ENCODE results near the gene MRPS6. TPM values are rescaled to one million over a fixed set of nuclear protein-coding genes. Genes with fewer than 3 reads are reported as not detected.
A peak's percentile ranks its signal among the peaks of the same experiment; 100 is the strongest.

Gene MRPS6
- total RNA-seq: 9.4 and 33.8 TPM in 2 replicates

GRCh38 chr21:34073032-34073748, at the start of gene MRPS6, which contains the start of gene SLC5A3:
Gene MRPS6 (plus strand): TSS chr21:34073578. CDS start chr21:34073701, 123 bp downstream.
Gene SLC5A3 (plus strand): TSS chr21:34073578. CDS start chr21:34095199, 21,621 bp downstream.
- peak; percentile 49 for DNase-seq (ENCODE audit: low read depth)

GRCh38 chr21:34023691-34024373, 49.5 kb upstream of the MRPS6 start:
- no peak for DNase-seq (ENCODE audit: low read depth)

- DNase-seq (ENCODE audit: low read depth): no peak
Measured at GRCh38 chr21:34024374-34024693, 49.0 kb upstream of the MRPS6 start.

- no peak for DNase-seq (ENCODE audit: low read depth)
Measured at GRCh38 chr21:34027721-34028461, 45.5 kb upstream of the MRPS6 start.

GRCh38 chr21:34029743-34030528, 43.4 kb upstream of the MRPS6 start:
- peak; percentile 82 for DNase-seq (ENCODE audit: low read depth)

- DNase-seq (ENCODE audit: low read depth): no peak
Measured at GRCh38 chr21:34031835-34032370, 41.5 kb upstream of the MRPS6 start.

- DNase-seq (ENCODE audit: low read depth): peak; percentile 77
Measured at GRCh38 chr21:34034369-34035014, 38.9 kb upstream of the MRPS6 start.

GRCh38 chr21:34035619-34036354, 37.6 kb upstream of the MRPS6 start:
- DNase-seq (ENCODE audit: low read depth): no peak

GRCh38 chr21:34037009-34037795, 36.2 kb upstream of the MRPS6 start:
- DNase-seq (ENCODE audit: low read depth): peak; percentile 76

- peak; percentile 44 for DNase-seq (ENCODE audit: low read depth)
Measured at GRCh38 chr21:34039678-34040382, 33.5 kb upstream of the MRPS6 start.

GRCh38 chr21:34042735-34043134, 30.6 kb upstream of the MRPS6 start:
- no peak for DNase-seq (ENCODE audit: low read depth)

GRCh38 chr21:34043333-34043732, 30.0 kb upstream of the MRPS6 start:
- DNase-seq (ENCODE audit: low read depth): no peak

GRCh38 chr21:34046917-34047316, 26.5 kb upstream of the MRPS6 start:
- DNase-seq (ENCODE audit: low read depth): no peak

GRCh38 chr21:34047835-34048234, 25.5 kb upstream of the MRPS6 start:
- no peak for DNase-seq (ENCODE audit: low read depth)

GRCh38 chr21:34052171-34052570, 21.2 kb upstream of the MRPS6 start:
- DNase-seq (ENCODE audit: low read depth): no peak

GRCh38 chr21:34054259-34054658, 19.1 kb upstream of the MRPS6 start:
- DNase-seq (ENCODE audit: low read depth): no peak

GRCh38 chr21:34055615-34056014, 17.8 kb upstream of the MRPS6 start:
- no peak for DNase-seq (ENCODE audit: low read depth)

GRCh38 chr21:34061983-34062382, 11.4 kb upstream of the MRPS6 start:
- DNase-seq (ENCODE audit: low read depth): no peak

GRCh38 chr21:34065027-34065426, 8.4 kb upstream of the MRPS6 start:
- DNase-seq (ENCODE audit: low read depth): no peak

All from renal cortical epithelial cell (primary cell).